Activated CD4-positive, alpha-beta T cell treated with anti-CD3 and anti-CD28 coated beads, Interleukin-2, amount 10 ng/mL, durations not matched to agents 7 days and 5 days (primary cell): ENCODE data around the gene LIPM. TPM values are rescaled to one million over a fixed set of nuclear protein-coding genes. Genes with fewer than 3 reads are reported as not detected.
A peak's percentile ranks its signal among the peaks of the same experiment; 100 is the strongest.
"Not testable (repeated sequence)": the region's sequence is repeated elsewhere in the genome, so short reads cannot be mapped to it uniquely, and the experiment has no call there.

Source experiments
- CTCF ChIA-PET: fragments of 350-600 bp; sonication (Branson Sonifier 250); formaldehyde crosslinking; loops from one replicate; lab custom pipeline; 2021; ENCODE audit warnings: antibody characterized with exemption; lab: Charles Lee
- POLR2A ChIA-PET: fragments of 350-600 bp; sonication (Branson Sonifier 250); formaldehyde crosslinking; loops from one replicate; lab custom pipeline; 2021; ENCODE audit warnings: antibody characterized with exemption; lab: Charles Lee
- DNase-seq: peaks from one replicate; pipeline ENCODE4 v3.0.0-alpha.2; 2020
- H3K27ac Mint-ChIP-seq: one replicate; pipeline ENCODE4 v1.8.0; 2021; ENCODE audit warnings: mild to moderate bottlenecking, moderate library complexity, mixed read lengths
- H3K27me3 Mint-ChIP-seq: one replicate; pipeline ENCODE4 v1.8.0; 2021; ENCODE audit warnings: mixed read lengths
- H3K36me3 Mint-ChIP-seq: one replicate; pipeline ENCODE4 v1.8.0; 2021; ENCODE audit warnings: low read depth, mixed read lengths
- H3K4me1 Mint-ChIP-seq: one replicate; pipeline ENCODE4 v1.8.0; 2021; ENCODE audit warnings: mixed read lengths
- H3K4me3 Mint-ChIP-seq: one replicate; pipeline ENCODE4 v1.8.0; 2021; ENCODE audit warnings: mild to moderate bottlenecking, moderate library complexity, mixed read lengths
- H3K9me3 Mint-ChIP-seq: one replicate; pipeline ENCODE4 v1.8.0; 2021; ENCODE audit warnings: mixed read lengths
- total RNA-seq, 2 experiments: library from RNA; stranded (reverse); gene quantifications; one replicate each; pipeline ENCODE4 v1.2.3, GENCODE V29; 2021

LIPM gene
- total RNA-seq, 2 experiments from 2014 or later: not detected

DNA sequence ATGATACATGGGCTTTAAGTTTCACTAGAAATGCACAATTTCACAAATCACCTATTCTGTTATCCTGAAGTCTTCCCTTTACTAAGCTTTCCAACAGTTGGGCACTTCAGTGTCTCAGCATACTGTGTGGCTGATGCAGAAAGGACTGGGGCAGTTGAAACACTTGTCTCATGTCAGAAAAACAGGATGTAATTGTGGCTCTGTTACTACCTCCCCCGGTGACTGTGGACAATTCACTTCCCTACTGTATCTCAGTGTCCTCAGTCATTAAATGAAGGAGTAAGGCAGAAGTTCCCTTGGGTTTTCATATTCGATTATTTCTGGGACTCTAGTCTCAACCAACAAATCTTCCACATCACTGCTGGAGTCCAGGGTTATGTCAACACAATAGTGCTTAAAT is 31.2 kb downstream of the LIPM start:
- ChIA-PET POLR2A (interaction anchor here (0.6 kb wide), 1 partner anchor 43 kb away, joined by 3 read pairs; no protein-coding TSS in a partner anchor), CTCF (interaction anchor here (0.7 to 4.3 kb wide), 3 partner anchors 11 to 100 kb away, joined by 5 to 57 read pairs (median 17); no protein-coding TSS in a partner anchor)
- H3K36me3 Mint-ChIP-seq: peaks cover 5% of the 10 kb centered on the region
- peaks cover 43% of the 10 kb centered on the region for H3K4me1 Mint-ChIP-seq
- H3K4me3 Mint-ChIP-seq: no peak overlapping the region
- H3K9me3 Mint-ChIP-seq: peaks cover 7% of the 10 kb centered on the region
- peak overlapping the region; percentile 72 for H3K27ac Mint-ChIP-seq
- H3K27me3 Mint-ChIP-seq: no peaks in the 10 kb centered on the region
- peak; percentile 21 for DNase-seq

DNA sequence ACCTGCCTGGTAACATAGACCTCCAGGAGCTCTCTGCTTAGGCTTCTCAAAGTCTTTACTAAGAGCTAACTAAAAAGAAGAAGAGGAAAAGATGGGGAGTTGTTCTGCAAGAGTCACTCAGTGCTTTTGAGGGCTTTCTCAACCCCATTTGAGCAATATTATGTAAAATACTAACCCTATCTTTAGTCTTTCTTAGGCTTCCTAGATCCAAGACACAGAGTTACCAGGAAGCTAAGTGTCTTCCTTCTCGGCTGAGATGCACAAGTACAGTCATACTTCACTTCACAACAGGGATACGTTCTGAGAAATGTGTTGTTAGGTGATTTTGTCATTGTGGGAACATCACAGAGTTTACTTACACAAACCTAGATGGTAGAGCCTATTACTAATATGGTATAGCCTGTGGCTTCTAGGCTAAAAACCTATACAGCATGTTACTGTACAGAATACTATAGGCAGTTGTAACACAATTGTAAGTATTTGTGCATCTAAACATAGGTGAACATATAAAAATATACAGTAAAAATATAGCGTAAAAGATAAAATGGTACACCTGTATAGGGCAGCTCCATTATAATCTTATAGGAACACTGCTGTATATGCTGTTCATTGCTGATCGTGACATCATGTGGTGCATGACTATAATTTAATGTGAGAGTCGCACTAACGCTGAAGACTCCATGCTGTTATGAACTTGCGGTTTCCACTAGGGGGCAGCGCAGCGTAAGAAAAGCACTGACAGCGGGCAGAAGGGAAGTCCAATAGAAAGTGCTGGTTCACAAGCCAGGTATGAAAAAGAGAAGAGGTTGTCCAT is 32.8 kb downstream of the LIPM start:
- POLR2A ChIA-PET: interaction anchor here (0.6 kb wide), 1 partner anchor 43 kb away, joined by 3 read pairs; no protein-coding TSS in a partner anchor
- Mint-ChIP-seq H3K9me3 (peaks cover 7% of the 10 kb centered on the region), H3K27ac (no peak overlapping the region), H3K4me1 (peaks cover 32% of the 10 kb centered on the region), H3K36me3 (peaks cover 5% of the 10 kb centered on the region), H3K4me3 (no peak overlapping the region), H3K27me3 (no peaks in the 10 kb centered on the region)
- CTCF ChIA-PET: interaction anchor here (0.6 to 4.3 kb wide), 17 partner anchors 8 to 253 kb away, joined by 3 to 57 read pairs (median 4); no protein-coding TSS in a partner anchor
- DNase-seq: peak; percentile 92

DNA sequence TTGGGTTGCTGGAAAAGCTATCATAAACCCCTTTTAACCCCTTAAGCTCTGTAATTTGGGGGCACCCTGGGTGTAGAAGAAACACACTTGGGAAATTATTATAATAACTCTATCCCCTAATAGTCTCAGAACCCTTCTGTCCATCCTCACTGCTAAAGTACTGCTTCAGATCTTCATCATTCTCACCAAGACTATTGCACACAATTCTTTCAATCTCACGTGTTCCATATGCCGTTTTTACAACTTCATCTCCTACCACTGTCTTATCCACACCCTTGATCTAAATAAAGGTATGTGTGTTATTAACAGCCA is 33.3 kb downstream of the LIPM start:
- Mint-ChIP-seq H3K27ac (no peak overlapping the region), H3K4me1 (peaks cover 28% of the 10 kb centered on the region), H3K36me3 (peaks cover 5% of the 10 kb centered on the region), H3K9me3 (peaks cover 7% of the 10 kb centered on the region), H3K4me3 (no peak overlapping the region), H3K27me3 (no peaks in the 10 kb centered on the region)
- DNase-seq: no peak
- CTCF ChIA-PET: interaction anchor here (0.6 to 4.3 kb wide), 18 partner anchors 9 to 156 kb away, joined by 3 to 57 read pairs (median 4); partner anchors contain the start of gene STAMBPL1
- POLR2A ChIA-PET: no interaction called here

DNA sequence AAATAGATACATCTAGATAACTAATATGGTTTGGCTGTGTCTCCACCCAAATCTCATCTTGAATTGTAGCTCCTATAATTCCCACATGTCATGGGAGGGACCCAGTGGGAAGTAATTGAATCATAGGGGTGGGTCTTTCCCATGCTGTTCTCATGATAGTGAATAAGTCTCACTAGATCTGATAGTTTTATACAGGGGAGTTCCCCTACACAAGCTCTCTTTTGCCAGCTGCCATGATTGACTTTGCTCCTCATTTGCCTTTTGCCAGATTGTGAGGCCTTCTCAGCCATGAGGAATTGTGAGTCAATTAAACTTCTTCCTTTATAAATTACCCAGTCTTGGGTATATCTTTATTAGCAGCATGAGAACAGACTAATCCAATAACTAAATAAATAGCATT is 35.1 kb downstream of the LIPM start:
- POLR2A ChIA-PET, H3K36me3 Mint-ChIP-seq, H3K4me3 Mint-ChIP-seq, H3K27me3 Mint-ChIP-seq, DNase-seq, H3K27ac Mint-ChIP-seq, H3K9me3 Mint-ChIP-seq: not testable (repeated sequence)
- peaks cover 22% of the 10 kb centered on the region for H3K4me1 Mint-ChIP-seq
- CTCF ChIA-PET: interaction anchor here (1.8 to 4.3 kb wide), 5 partner anchors 8 to 109 kb away, joined by 5 to 57 read pairs (median 15); no protein-coding TSS in a partner anchor

DNA sequence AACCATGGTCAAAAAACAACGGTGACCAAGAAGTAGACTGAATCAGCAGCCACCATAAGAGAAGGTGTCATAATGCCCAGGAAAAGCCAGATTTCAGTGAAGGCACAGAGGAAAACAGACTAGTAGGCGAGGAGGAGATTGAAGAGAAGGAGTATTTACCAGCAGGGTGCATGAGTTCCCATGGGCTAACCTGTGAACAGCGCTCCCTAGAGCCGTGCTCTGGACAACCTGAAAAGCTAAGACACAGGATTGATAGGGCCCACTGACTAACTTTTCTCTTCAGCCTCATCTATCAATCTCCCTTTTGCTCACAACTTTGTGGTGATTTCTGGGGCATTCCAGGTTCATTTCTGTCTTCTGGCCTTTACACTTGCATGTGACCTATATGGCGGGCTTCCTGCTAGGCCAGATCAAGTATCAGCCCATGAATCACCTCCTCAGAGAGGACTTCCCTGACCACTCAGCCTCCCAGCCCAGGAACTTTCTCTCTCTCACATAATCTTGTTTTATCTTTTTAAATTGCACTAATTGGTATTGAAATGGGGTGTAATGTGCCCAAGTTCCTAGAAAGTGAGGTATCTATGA is 36.3 kb downstream of the LIPM start:
- no peaks in the 10 kb centered on the region for H3K36me3 Mint-ChIP-seq
- H3K27ac Mint-ChIP-seq: no peak overlapping the region
- CTCF ChIA-PET: interaction anchor here (1.9 kb wide), 1 partner anchor 94 kb away, joined by 8 read pairs; no protein-coding TSS in a partner anchor

DNA sequence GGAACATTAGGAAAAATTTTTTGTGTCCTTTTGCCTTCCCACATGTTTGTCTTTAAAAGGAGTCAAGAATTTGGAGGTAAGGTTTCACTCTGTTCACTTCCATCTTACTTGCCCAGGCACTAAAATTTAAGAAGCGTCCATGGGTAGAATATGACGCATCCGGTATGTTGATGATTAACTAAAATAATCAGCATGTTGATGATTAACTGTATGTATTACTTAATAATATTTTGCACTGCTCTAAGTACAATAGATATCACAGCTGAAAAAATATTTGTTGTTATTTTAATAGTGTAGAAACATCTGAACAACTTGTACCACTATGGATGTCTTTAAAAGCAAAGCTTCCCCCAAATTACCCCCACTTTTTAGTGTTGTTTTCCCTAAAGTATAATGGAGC is 37.6 kb downstream of the LIPM start:
- POLR2A ChIA-PET: no interaction called here
- no peak overlapping the region for H3K27ac Mint-ChIP-seq
- no peak overlapping the region for H3K4me3 Mint-ChIP-seq
- CTCF ChIA-PET: interaction anchor here (1.9 kb wide), 1 partner anchor 93 kb away, joined by 8 read pairs; no protein-coding TSS in a partner anchor
- no peak for DNase-seq
- no peaks in the 10 kb centered on the region for H3K9me3 Mint-ChIP-seq
- peaks cover under 1% of the 10 kb centered on the region for H3K36me3 Mint-ChIP-seq
- H3K4me1 Mint-ChIP-seq: peaks cover 7% of the 10 kb centered on the region
- peaks cover 9% of the 10 kb centered on the region for H3K27me3 Mint-ChIP-seq

More for the DNA sequence above, 36.3 kb downstream of the LIPM start:
- Mint-ChIP-seq H3K4me1 (peaks cover 9% of the 10 kb centered on the region), H3K27me3 (peaks cover 3% of the 10 kb centered on the region), H3K4me3 (no peak overlapping the region), H3K9me3 (no peaks in the 10 kb centered on the region)
- POLR2A ChIA-PET: no interaction called here
- DNase-seq: no peak

DNA sequence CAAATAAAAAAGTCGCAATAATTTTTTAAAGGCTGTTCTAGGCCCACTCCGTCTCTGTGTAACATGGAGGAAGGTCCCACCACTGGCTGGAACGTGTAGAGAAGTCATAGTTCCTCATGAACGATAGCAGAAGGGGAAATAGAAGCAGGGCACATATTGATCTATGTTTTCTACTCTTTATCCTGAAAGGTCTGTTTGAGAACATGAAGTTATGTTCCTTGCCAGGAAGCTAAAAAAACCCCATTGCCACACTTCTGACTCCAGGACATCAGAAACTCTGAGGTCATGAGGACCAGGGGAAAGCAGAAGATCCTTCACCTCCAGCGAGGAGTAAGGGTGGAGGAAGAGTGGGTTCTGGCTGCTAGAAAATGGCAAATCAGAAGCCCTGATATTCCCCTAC is 38.4 kb downstream of the LIPM start:
- Mint-ChIP-seq H3K4me3 (no peak overlapping the region), H3K36me3 (peaks cover 4% of the 10 kb centered on the region), H3K27ac (no peak overlapping the region), H3K9me3 (peaks cover 3% of the 10 kb centered on the region), H3K27me3 (peaks cover 16% of the 10 kb centered on the region), H3K4me1 (peaks cover 7% of the 10 kb centered on the region)
- CTCF ChIA-PET: interaction anchor here (1.2 kb wide), 1 partner anchor 12 kb away, joined by 3 read pairs; no protein-coding TSS in a partner anchor
- POLR2A ChIA-PET: no interaction called here
- no peak for DNase-seq

DNA sequence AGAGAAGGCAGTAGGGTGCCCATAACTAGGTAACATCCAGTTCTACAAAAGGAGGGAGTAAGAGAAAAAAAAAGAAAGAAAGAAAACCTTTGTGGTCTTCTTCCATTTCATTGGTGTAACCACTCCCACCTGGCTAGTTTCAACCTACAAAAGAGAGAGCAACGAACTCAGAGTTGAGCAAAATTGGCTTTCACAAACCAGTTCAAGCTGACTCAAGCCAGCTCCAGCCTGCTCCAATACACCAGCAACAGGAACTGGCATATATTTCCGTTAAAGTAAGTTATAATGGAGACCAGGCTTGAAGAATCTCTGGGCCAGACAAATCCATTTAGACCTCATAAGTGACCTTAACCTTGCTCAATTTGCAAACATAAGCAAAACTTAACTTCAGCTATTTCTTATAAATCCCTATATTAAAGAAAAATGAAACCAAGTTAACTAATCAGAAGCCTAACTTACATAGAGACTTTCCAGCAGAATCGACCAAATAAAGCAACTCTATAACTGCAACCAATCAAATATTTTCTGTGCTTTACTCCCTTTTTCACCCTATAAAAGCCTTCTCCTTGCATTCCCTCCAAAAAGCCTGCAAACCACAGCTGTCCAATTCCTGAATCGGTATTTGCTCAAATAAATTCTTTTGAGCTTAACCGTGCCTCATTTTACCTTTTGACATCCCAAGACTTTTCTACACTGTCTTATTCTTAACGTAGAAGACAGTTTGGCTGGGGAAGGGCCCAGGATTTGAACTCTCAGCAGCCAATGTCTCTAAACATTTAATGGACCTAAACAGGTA is 39.0 kb downstream of the LIPM start:
- peaks cover 4% of the 10 kb centered on the region for H3K36me3 Mint-ChIP-seq
- no peak overlapping the region for H3K27ac Mint-ChIP-seq
- peaks cover 3% of the 10 kb centered on the region for H3K9me3 Mint-ChIP-seq
- peaks cover 16% of the 10 kb centered on the region for H3K27me3 Mint-ChIP-seq
- no peak overlapping the region for H3K4me3 Mint-ChIP-seq
- CTCF ChIA-PET: interaction anchor here (1.2 kb wide), 1 partner anchor 12 kb away, joined by 3 read pairs; no protein-coding TSS in a partner anchor
- no peak for DNase-seq
- POLR2A ChIA-PET: no interaction called here
- H3K4me1 Mint-ChIP-seq: peaks cover 7% of the 10 kb centered on the region

DNA sequence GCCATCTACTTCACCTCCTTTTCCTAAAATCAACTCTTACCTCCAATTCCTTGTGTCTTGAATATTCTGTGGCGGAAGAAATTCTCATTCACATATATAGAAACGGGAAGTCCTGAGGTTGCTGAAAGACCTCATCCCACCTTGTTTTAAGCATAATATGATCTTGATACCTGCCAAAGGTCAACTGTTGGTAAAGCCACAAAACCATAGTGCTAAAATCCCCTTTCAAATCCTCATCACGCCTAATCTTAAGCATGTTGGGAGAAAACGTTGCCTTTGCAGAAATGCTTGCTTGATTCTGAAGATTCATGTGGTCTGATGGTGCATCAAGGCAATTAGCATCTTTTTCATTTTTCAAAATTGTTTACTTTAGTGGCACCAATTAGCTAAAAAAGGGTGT is 40.6 kb downstream of the LIPM start:
- CTCF ChIA-PET: interaction anchor here (4.4 kb wide), 1 partner anchor 7 kb away, joined by 29 read pairs; no protein-coding TSS in a partner anchor
- POLR2A ChIA-PET: no interaction called here
- H3K4me3 Mint-ChIP-seq: no peak overlapping the region

DNA sequence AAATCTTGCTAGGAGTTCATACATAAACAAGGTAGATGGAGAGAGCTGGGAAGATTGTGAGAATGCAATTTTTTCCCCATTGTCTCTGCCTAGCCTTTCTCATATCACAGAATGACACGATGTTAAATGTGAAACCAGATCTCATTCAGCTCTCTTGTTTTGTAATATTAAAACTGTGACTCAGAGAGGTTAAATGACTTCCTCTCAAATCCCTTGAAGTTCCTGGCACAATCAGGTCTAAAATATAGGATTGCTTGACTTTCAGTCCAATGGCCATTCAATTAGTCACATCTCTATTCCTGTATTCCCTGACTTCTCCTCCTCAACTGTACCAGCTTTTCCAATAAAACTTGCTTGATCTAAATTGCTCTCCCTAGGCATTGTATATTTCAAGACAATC is 46.0 kb downstream of the LIPM start:
- peaks cover 19% of the 10 kb centered on the region for H3K4me1 Mint-ChIP-seq
- CTCF ChIA-PET: interaction anchor here (0.9 to 1.0 kb wide), 2 partner anchors 12 to 13 kb away, joined by 3 to 4 read pairs; no protein-coding TSS in a partner anchor
- DNase-seq: no peak
- peaks cover 4% of the 10 kb centered on the region for H3K36me3 Mint-ChIP-seq
- POLR2A ChIA-PET: no interaction called here
- peaks cover 3% of the 10 kb centered on the region for H3K9me3 Mint-ChIP-seq
- peak overlapping the region; percentile 58 for H3K27ac Mint-ChIP-seq
- no peak overlapping the region for H3K4me3 Mint-ChIP-seq
- peaks cover 13% of the 10 kb centered on the region for H3K27me3 Mint-ChIP-seq

More for the DNA sequence above, 40.6 kb downstream of the LIPM start:
- DNase-seq: no peak
- no peak overlapping the region for H3K27ac Mint-ChIP-seq
- H3K36me3 Mint-ChIP-seq: peaks cover 4% of the 10 kb centered on the region
- peaks cover 16% of the 10 kb centered on the region for H3K27me3 Mint-ChIP-seq
- peaks cover 9% of the 10 kb centered on the region for H3K4me1 Mint-ChIP-seq
- H3K9me3 Mint-ChIP-seq: peaks cover 3% of the 10 kb centered on the region

DNA sequence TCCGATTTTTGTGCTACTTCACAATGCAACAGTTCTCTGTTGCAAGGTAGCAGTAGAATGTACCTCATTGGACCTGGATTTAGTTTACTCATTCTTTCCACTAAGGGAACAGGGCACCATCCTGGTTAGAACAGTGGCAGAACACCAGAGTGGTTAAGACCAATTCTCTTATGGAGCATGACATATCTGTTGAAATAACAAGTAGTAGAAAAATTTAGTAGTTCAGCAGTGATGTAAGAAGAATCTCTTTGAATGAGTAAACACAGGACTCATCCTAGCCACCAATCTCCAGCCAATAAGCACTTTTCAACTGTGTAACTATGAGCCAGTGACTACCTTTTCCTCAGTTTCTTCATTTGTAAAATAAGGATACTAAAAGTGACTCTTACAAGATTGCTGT is 46.7 kb downstream of the LIPM start:
- Mint-ChIP-seq H3K9me3 (peaks cover 3% of the 10 kb centered on the region), H3K4me3 (no peak overlapping the region), H3K4me1 (peaks cover 21% of the 10 kb centered on the region), H3K27me3 (peaks cover 11% of the 10 kb centered on the region), H3K27ac (no peak overlapping the region), H3K36me3 (peaks cover 4% of the 10 kb centered on the region)
- DNase-seq: no peak
- CTCF ChIA-PET: interaction anchor here (0.6 kb wide), 1 partner anchor 309 kb away, joined by 5 read pairs; no protein-coding TSS in a partner anchor
- POLR2A ChIA-PET: no interaction called here

DNA sequence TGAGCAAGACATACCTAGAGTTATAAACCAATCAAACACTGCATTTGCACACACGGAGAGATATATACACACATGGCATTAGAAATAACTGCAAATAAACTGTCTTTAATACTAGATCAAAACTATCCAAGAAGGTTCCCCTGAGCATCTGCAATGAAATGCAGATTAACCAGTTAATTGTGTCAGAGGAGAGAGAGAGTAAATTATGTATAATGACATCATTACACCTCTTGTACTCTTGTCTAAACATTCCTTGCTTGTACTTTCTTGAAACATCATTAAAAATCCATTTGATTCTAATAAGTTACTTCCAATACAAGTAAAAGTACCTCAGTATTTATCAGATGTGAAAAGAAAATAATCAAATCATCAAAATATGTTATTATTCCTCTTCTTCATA is 48.2 kb downstream of the LIPM start:
- H3K27ac Mint-ChIP-seq: no peak overlapping the region
- peaks cover 1% of the 10 kb centered on the region for H3K9me3 Mint-ChIP-seq
- peaks cover 21% of the 10 kb centered on the region for H3K4me1 Mint-ChIP-seq
- ChIA-PET POLR2A (no interaction called here), CTCF (no interaction called here)
- H3K36me3 Mint-ChIP-seq: no peaks in the 10 kb centered on the region
- DNase-seq: no peak
- peaks cover 1% of the 10 kb centered on the region for H3K27me3 Mint-ChIP-seq
- H3K4me3 Mint-ChIP-seq: no peak overlapping the region
